ENCODE results near the gene PCK2. TPM values are rescaled to one million over a fixed set of nuclear protein-coding genes. Genes with fewer than 3 reads are reported as not detected.

PCK2 gene
- total and polyA plus RNA-seq, 2 of the 13 experiments (the other 11 are each of a cell fraction or from before 2014, with no cell fraction given), result 129 to 272 TPM

DNA sequence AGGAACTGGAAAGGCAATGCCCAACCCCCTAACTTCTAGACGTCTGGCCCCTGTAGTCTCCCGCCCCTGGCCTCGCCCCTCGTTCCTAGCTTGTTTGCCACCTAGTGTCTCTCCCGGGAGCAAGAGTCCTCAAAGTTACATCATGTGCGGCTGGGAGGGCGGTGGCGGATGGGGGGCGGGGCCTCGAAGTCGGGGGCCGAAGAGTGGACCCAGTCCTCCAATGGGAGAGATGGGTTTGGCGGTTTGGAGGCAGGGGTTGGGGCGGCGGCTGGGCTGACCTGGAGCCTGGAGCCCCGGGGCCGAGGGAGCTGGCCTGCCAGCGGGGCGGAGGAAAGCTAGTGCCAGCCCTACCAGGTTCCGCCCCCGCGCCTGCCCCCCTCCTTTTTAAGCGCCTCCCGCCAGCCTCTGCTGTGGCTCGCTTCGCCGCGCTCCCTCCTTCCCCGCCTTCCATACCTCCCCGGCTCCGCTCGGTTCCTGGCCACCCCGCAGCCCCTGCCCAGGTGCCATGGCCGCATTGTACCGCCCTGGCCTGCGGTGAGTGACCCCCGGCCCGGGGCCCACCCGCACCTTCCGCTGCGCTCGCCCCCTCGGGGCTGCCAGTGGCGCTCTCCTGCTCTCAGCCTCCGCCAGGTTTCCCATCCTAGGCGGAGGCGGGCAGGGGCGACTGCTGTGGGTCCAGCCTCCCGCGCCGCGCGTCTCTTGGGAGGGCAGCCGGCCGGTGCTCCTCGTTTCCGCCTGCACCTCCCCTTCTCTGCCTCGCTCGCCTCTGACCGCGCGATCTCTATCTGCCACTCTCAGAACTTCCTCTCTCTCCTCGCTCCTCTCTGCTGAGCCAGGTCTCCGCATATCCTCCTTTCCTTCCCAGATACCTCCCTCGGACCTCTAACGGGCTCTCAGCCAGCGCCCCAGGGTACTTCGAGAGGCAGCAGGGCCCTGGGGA is at the start of gene PCK2 (continued):
- TF ChIP-seq SKI (IDR thresholded peaks at IDR 0.05; ENCODE audit: partially characterized antibody), result peak; percentile 91
- peak; percentile 70; the same call in 1 of the 2 replicates for TF ChIP-seq KLF9 (CRISPR knock-in tag; IDR thresholded peaks at IDR 0.05; ENCODE audit: low read depth)
- peak; percentile 88 for TF ChIP-seq PITX1 (CRISPR knock-in tag; IDR thresholded peaks at IDR 0.05)
- TF ChIP-seq KMT2A (CRISPR knock-in tag; IDR thresholded peaks at IDR 0.05), result peak; percentile 93
- TF ChIP-seq, protein P1, sequence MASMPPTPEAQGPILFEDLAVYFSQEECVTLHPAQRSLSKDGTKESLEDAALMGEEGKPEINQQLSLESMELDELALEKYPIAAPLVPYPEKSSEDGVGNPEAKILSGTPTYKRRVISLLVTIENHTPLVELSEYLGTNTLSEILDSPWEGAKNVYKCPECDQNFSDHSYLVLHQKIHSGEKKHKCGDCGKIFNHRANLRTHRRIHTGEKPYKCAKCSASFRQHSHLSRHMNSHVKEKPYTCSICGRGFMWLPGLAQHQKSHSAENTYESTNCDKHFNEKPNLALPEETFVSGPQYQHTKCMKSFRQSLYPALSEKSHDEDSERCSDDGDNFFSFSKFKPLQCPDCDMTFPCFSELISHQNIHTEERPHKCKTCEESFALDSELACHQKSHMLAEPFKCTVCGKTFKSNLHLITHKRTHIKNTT (CRISPR knock-in tag; IDR thresholded peaks at IDR 0.05), result peak; percentile 92; the same call in 1 of the 2 replicates
- TF ChIP-seq ZNF552 (CRISPR knock-in tag; IDR thresholded peaks at IDR 0.05; ENCODE audit: borderline replicate concordance), result peak; percentile 95; the same call in 1 of the 2 replicates
- TF ChIP-seq POLR2A (IDR thresholded peaks at IDR 0.05; ENCODE audit: insufficient read depth in 1 of 2, low read depth in 2 of 2, low read length in 2 of 2), result peak in 1 of 2 experiments; percentile 98; a peak in 2 of 4 replicates
- peak; percentile 98 for TF ChIP-seq ZNF776 (CRISPR knock-in tag; IDR thresholded peaks at IDR 0.05)
- TF ChIP-seq ISX (CRISPR knock-in tag; conservative IDR thresholded peaks at IDR 0.05), result peak; percentile 95
- peak; percentile 97; the same call in 1 of the 2 replicates for TF ChIP-seq ZNF788 (CRISPR knock-in tag; IDR thresholded peaks at IDR 0.05; ENCODE audit: borderline replicate concordance)
- TF ChIP-seq ZNF660 (CRISPR knock-in tag; IDR thresholded peaks at IDR 0.05; ENCODE audit: borderline replicate concordance, low read depth), result peak; percentile 94; the same call in 1 of the 2 replicates
- peak; percentile 100 for TF ChIP-seq ZNF512B (CRISPR knock-in tag; IDR thresholded peaks at IDR 0.05; ENCODE audit: borderline replicate concordance)
- peak; percentile 70; the same call in 1 of the 2 replicates for TF ChIP-seq ZNF550 (CRISPR knock-in tag; IDR thresholded peaks at IDR 0.05; ENCODE audit: borderline replicate concordance)
- TF ChIP-seq CAMTA2 (CRISPR knock-in tag; IDR thresholded peaks at IDR 0.05; ENCODE audit: borderline replicate concordance), result peak; percentile 98
- peak; percentile 93 for TF ChIP-seq PHF5A (CRISPR knock-in tag; IDR thresholded peaks at IDR 0.05; ENCODE audit: low read depth, unreplicated experiment)
- TF ChIP-seq SETDB1 (CRISPR knock-in tag; IDR thresholded peaks at IDR 0.05; ENCODE audit: borderline replicate concordance), result no peak
- TF ChIP-seq ZKSCAN1 (IDR thresholded peaks at IDR 0.05; ENCODE audit: low read length), result no peak
- no peak for TF ChIP-seq PLSCR1 (CRISPR knock-in tag; IDR thresholded peaks at IDR 0.05; ENCODE audit: borderline replicate concordance)
- TF ChIP-seq, protein P2, sequence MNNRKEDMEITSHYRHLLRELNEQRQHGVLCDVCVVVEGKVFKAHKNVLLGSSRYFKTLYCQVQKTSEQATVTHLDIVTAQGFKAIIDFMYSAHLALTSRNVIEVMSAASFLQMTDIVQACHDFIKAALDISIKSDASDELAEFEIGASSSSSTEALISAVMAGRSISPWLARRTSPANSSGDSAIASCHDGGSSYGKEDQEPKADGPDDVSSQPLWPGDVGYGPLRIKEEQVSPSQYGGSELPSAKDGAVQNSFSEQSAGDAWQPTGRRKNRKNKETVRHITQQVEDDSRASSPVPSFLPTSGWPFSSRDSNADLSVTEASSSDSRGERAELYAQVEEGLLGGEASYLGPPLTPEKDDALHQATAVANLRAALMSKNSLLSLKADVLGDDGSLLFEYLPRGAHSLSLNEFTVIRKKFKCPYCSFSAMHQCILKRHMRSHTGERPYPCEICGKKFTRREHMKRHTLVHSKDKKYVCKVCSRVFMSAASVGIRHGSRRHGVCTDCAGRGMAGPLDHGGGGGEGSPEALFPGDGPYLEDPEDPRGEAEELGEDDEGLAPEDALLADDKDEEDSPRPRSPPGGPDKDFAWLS (CRISPR knock-in tag; IDR thresholded peaks at IDR 0.05; ENCODE audit: borderline replicate concordance), result no peak
- TF ChIP-seq MAFG (CRISPR knock-in tag; IDR thresholded peaks at IDR 0.05), result no peak
- peak; percentile 96 for TF ChIP-seq SMAD1 (CRISPR knock-in tag; IDR thresholded peaks at IDR 0.05; ENCODE audit: borderline replicate concordance, low read depth)
- TF ChIP-seq ZNF34 (CRISPR knock-in tag; IDR thresholded peaks at IDR 0.05; ENCODE audit: borderline replicate concordance), result no peak; the same call in none of the 2 replicates
- TF ChIP-seq SMAD9 (CRISPR knock-in tag; IDR thresholded peaks at IDR 0.05), result peak; percentile 25; the same call in 1 of the 2 replicates
